GM12864 (cell line): Measurements from ENCODE around the gene APBB2.

Experiments used
- DNase-seq: peaks from one replicate; pipeline ENCODE4 v3.0.0-alpha.2; 2011; ENCODE audit warnings: low read depth
- H3K4me3 ChIP-seq: 2 replicates; pipeline ENCODE4 v1.5.1; 2011; ENCODE audit warnings: mild to moderate bottlenecking, low read depth, low read length, control low read depth
- CTCF ChIP-seq: IDR thresholded peaks from 2 replicates; pipeline ENCODE4 v1.5.1; 2011; ENCODE audit warnings: low read depth, mild to moderate bottlenecking, moderate library complexity, low read length, control low read depth, inconsistent platforms; ENCODE audit errors: missing control alignments

The APBB2 gene

DNA sequence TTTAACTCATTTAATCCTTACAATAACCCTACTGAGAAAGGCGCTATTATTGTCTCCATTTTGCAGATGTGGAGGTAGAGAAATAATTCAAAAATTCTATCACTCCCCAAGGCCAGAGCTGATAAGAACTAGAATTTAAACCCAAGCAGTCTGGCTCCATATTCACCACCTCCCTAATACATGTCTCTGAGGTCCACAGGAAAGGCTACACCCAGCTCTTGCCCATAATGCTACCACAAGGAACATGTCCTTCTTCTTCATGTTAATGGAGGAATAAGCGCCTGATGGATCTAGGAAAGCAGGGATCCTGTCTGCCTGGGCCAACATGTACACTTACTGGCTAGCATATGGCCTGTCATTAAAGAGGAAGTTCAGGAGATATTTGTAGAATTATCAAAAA, 16.3 kb downstream of the APBB2 start:
- DNase-seq: no peak
- no peak for TF ChIP-seq CTCF
- no peak overlapping the region for H3K4me3 ChIP-seq

GRCh38 chr4:41197495-41197894, 16.8 kb downstream of the APBB2 start:
- no peak for TF ChIP-seq CTCF
- H3K4me3 ChIP-seq: no peak overlapping the region
- no peak for DNase-seq

DNA sequence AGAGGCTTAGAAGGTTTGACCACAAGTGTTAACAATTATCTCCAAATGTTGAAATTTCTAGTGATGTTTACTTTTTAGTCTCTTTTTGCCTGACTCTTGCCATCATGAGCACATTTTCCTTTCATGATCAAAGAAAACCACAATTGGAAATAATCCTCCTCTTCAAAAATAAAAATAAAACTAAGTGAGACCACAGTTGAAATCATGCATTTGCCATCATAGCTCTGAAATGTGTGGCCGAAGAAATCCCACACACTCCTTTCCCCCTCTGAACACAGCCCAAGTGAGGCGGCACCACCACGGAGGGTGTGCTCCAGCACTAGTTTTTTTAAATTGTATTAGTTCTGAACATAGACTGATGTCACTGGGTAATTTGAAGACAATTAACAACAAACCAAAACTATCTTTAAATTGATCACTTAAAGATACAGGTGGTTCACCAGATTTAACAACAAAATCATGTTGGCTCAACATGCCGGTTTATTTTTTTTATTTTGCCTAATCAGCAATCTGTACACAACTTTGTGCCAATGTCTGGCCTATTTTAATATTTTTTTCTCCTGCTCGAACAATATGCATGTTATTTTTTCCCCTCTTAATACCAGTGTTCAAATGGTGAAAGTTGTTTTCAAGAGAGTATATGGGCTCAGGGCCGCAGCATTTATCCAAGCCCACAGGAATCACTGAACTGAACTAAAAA, 17.6 kb downstream of the APBB2 start:
- no peak overlapping the region for H3K4me3 ChIP-seq
- TF ChIP-seq CTCF: no peak
- no peak for DNase-seq

GRCh38 chr4:41192136-41192535, 22.2 kb downstream of the APBB2 start:
- no peak for DNase-seq
- TF ChIP-seq CTCF: no peak
- H3K4me3 ChIP-seq: no peak overlapping the region

GRCh38 chr4:41189666-41190065, 24.7 kb downstream of the APBB2 start:
- no peak for TF ChIP-seq CTCF
- no peak for DNase-seq
- H3K4me3 ChIP-seq: no peak overlapping the region; the same call in 1 of the 2 replicates

- no peak for DNase-seq
- no peak overlapping the region; the same call in 1 of the 2 replicates for H3K4me3 ChIP-seq
- no peak for TF ChIP-seq CTCF
Measured at GRCh38 chr4:41189076-41189475, 25.3 kb downstream of the APBB2 start.
